Activated naive CD8-positive, alpha-beta T cell treated with anti-CD3 and anti-CD28 coated beads for 36 hours (primary cell): ENCODE measurements around the gene DIPK2A. TPM values are rescaled to one million over a fixed set of nuclear protein-coding genes. Genes with fewer than 3 reads are reported as not detected.

ENCODE experiments used
- DNase-seq: peaks from one replicate; pipeline ENCODE4 v3.0.0; 2021
- H3K27ac Mint-ChIP-seq: one replicate; pipeline ENCODE4 v1.8.0; 2022; ENCODE audit warnings: mild to moderate bottlenecking, moderate library complexity, mixed read lengths
- H3K27me3 Mint-ChIP-seq: one replicate; pipeline ENCODE4 v1.8.0; 2022; ENCODE audit warnings: mild to moderate bottlenecking, mixed read lengths
- H3K36me3 Mint-ChIP-seq: one replicate; pipeline ENCODE4 v1.8.0; 2021; ENCODE audit warnings: mild to moderate bottlenecking, mixed read lengths
- H3K4me1 Mint-ChIP-seq: one replicate; pipeline ENCODE4 v1.8.0; 2021; ENCODE audit warnings: mixed read lengths
- H3K4me3 Mint-ChIP-seq: one replicate; pipeline ENCODE4 v1.8.0; 2022; ENCODE audit warnings: mild to moderate bottlenecking, moderate library complexity, mixed read lengths
- H3K9me3 Mint-ChIP-seq: one replicate; pipeline ENCODE4 v1.8.0; 2022; ENCODE audit warnings: mixed read lengths
- total RNA-seq, 2 experiments: library from RNA; stranded (reverse); gene quantifications; one replicate each; pipeline ENCODE4 v1.2.3, GENCODE V29; 2021

DIPK2A gene
- total RNA-seq, 2 experiments from 2014 or later: 10.2 to 10.9 TPM

DNA sequence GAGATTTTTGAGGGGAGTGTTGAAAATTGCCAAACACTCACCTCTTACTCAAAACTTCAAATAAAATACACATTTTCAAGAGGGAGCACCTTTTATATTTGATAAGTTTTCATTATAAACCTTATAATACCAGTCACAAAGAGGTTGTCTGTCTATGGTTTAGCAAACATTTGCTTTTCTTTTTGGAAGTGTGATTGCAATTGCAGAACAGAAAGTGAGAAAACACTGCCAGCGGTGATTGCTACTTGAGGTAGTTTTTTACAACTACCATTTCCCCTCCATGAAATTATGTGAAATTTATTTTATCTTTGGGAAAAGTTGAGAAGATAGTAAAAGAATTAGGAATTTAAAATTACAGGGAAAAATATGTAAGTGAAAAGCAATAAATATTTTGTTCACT is 20.1 kb downstream of the DIPK2A start:
- H3K4me1 Mint-ChIP-seq: peaks cover 7% of the 10 kb centered on the region
- H3K27ac Mint-ChIP-seq: no peak overlapping the region
- no peak overlapping the region for H3K4me3 Mint-ChIP-seq
- no peak for DNase-seq
- no peaks in the 10 kb centered on the region for H3K9me3 Mint-ChIP-seq
- no peaks in the 10 kb centered on the region for H3K27me3 Mint-ChIP-seq
- H3K36me3 Mint-ChIP-seq: peaks cover 24% of the 10 kb centered on the region

DNA sequence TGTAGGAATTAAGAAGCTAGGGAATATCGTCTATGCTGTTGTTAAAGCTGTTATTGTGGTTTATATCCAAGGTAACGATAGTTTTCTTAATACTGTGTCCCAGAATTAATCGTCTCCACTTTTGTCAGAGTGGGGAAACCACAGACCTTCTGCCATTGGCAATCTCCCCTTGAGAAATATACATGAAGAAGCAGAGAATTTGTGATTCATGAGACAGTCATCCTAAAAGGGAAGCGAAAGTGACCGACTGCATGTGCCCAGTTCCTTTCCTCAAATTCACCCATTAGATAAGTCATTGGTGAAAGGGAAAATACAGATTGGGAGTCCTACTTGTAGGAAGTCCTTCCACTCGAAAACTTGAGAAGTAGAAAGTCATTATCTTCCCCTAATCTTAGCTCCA is 26.6 kb downstream of the DIPK2A start:
- no peak for DNase-seq
- Mint-ChIP-seq H3K9me3 (no peaks in the 10 kb centered on the region), H3K4me1 (no peaks in the 10 kb centered on the region), H3K36me3 (peaks cover 15% of the 10 kb centered on the region), H3K27me3 (no peaks in the 10 kb centered on the region), H3K27ac (no peak overlapping the region), H3K4me3 (no peak overlapping the region)

DNA sequence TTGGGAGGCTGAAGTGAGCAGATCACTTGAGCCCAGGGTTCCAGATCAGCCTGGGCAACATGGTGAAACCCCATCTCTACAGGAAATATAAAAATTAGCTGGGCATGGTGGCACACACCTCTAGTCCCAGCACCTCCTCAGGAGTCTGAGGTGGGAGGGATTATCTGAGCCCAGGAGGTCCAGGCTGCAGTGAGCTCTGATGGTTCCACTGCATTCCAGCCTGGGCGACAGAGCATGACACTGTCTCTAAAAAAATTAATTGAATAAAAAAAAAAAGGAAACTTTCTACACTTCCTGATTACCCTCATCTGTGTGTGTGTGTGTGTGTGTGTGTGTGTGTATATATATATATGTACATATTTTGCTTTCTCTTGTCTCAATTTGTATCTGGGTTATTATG is 31.4 kb downstream of the DIPK2A start:
- Mint-ChIP-seq H3K27ac (no peak overlapping the region), H3K4me3 (no peak overlapping the region), H3K36me3 (peaks cover 5% of the 10 kb centered on the region), H3K27me3 (no peaks in the 10 kb centered on the region), H3K4me1 (no peaks in the 10 kb centered on the region), H3K9me3 (no peaks in the 10 kb centered on the region)
- DNase-seq: no peak

DNA sequence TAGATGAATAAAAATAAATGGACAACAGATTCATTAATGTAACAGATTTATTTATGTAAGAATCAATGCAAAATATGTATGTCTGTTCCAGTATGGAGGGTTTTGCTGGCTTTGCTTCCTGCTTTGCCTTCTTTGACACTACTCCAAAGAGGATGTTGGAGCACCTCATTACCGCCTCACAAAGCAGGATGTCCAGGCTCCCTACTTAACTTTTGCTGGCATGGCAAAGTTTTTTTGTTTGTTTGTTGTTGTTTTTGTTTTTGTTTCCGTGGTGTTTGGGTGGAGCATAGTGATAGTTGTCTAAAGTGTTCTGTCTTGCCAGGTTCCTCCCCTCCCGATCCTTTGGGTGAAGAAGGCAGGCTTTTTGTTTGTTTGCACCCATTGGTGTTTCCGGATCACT is 38.7 kb downstream of the DIPK2A start:
- no peaks in the 10 kb centered on the region for H3K9me3 Mint-ChIP-seq
- no peak overlapping the region for H3K4me3 Mint-ChIP-seq
- DNase-seq: no peak
- H3K27me3 Mint-ChIP-seq: no peaks in the 10 kb centered on the region
- no peaks in the 10 kb centered on the region for H3K4me1 Mint-ChIP-seq
- no peaks in the 10 kb centered on the region for H3K36me3 Mint-ChIP-seq
- H3K27ac Mint-ChIP-seq: no peak overlapping the region

DNA sequence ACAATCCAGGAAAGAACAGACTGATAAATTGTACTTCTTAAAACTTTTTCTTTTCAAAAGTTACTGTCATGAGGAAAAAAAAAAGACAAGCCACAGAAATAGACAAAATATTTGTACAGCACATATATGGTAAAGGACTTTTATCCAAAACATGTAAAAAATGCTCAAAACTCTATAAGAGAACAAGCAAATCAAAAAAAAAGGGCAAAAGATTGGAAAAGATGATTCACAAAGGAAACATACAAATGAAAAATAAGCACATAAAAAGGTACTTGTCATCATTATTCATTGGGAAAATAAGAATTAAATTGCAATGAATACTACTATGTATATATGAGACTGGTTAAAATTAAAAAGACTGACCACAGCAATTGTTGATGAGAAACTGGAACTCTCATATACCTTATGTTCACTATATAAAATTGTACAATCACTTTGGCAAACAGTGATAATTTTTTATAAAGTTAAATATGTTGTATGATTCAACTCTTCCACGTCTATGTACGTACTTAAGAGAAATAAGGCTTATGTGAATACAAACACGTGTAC is 39.7 kb downstream of the DIPK2A start:
- Mint-ChIP-seq H3K4me3 (no peak overlapping the region), H3K27ac (no peak overlapping the region), H3K27me3 (no peaks in the 10 kb centered on the region), H3K36me3 (no peaks in the 10 kb centered on the region), H3K4me1 (no peaks in the 10 kb centered on the region), H3K9me3 (no peaks in the 10 kb centered on the region)
- DNase-seq: no peak

DNA sequence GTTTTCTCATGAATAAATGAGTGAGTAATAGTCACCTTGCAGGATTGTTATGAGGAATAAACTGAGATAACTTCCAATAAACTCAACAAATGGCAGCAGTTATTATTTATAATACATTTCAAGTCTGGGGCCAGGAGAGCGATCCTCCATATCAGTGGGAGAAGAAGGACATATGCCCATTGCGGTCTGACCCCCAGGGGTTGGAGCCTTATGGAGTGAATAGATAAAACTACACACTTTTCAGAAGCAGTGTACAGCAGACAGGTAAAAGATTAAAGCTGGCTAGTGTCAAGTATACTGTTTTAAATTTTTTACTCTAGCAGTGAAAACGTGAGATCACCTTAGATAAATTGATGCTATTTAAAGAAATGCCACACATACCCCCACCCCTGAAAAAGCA is 43.5 kb downstream of the DIPK2A start:
- Mint-ChIP-seq H3K4me3 (no peak overlapping the region), H3K4me1 (no peaks in the 10 kb centered on the region), H3K9me3 (peaks cover 1% of the 10 kb centered on the region), H3K27me3 (peaks cover 4% of the 10 kb centered on the region), H3K27ac (no peak overlapping the region), H3K36me3 (no peaks in the 10 kb centered on the region)
- DNase-seq: no peak

DNA sequence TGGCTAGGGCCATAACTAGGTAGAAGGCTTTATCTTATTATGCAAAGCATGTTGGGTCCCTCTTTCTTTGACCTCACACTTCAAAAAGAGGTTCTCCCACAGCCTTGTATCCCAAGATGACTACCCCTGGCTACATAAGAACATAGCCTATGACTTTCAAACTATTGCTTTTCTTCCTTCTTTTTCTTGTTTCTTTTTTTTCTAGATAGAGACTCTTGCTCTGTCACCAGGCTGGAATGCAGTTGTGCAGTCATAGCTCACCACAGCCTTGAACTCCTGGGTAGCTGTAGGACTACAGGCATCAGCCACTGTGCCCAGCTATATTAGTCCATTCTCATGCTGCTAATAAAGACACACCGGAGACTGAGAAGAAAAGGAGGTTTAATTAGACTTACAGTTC is 47.2 kb downstream of the DIPK2A start:
- H3K36me3 Mint-ChIP-seq: no peaks in the 10 kb centered on the region
- DNase-seq: no peak
- H3K4me1 Mint-ChIP-seq: no peaks in the 10 kb centered on the region
- H3K4me3 Mint-ChIP-seq: no peak overlapping the region
- peaks cover 1% of the 10 kb centered on the region for H3K9me3 Mint-ChIP-seq
- peaks cover 4% of the 10 kb centered on the region for H3K27me3 Mint-ChIP-seq
- no peak overlapping the region for H3K27ac Mint-ChIP-seq

Other genes with a start within 250 kb of the DIPK2A start
- 1 to 10 TPM; 2.1 to 2.3 TPM for gene SLC9A9, start 123.4 kb upstream of the DIPK2A start, total RNA-seq